Activated B cell treated with CpG ODN at 0.5 μM for 24 hours (primary cell): ENCODE measurements around the gene INAVA. TPM values are rescaled to one million over a fixed set of nuclear protein-coding genes. Genes with fewer than 3 reads are reported as not detected.
A peak's percentile ranks its signal among the peaks of the same experiment; 100 is the strongest.

Source experiments
- ATAC-seq: fragments of 200-7000 bp; cut with Tn5 transposase; one replicate; pipeline ENCODE4 v1.10.0; 2021; ENCODE audit warnings: low read depth, mild to moderate bottlenecking, moderate library complexity
- CTCF ChIA-PET: fragments of 350-600 bp; sonication (Branson Sonifier 250); formaldehyde crosslinking; loops from one replicate; lab custom pipeline; 2021; ENCODE audit warnings: antibody characterized with exemption; lab: Charles Lee
- POLR2A ChIA-PET: fragments of 350-600 bp; sonication (Branson Sonifier 250); formaldehyde crosslinking; loops from one replicate; lab custom pipeline; 2021; ENCODE audit warnings: antibody characterized with exemption; lab: Charles Lee
- DNase-seq: peaks from one replicate; pipeline ENCODE4 v3.0.0; 2022
- H3K27ac Mint-ChIP-seq: one replicate; pipeline ENCODE4 v1.8.0; 2020; ENCODE audit warnings: mixed read lengths
- H3K27me3 Mint-ChIP-seq: one replicate; pipeline ENCODE4 v1.8.0; 2021; ENCODE audit warnings: mixed read lengths
- H3K36me3 Mint-ChIP-seq: one replicate; pipeline ENCODE4 v1.8.0; 2021; ENCODE audit warnings: low read depth, mixed read lengths
- H3K4me1 Mint-ChIP-seq: one replicate; pipeline ENCODE4 v1.8.0; 2021; ENCODE audit warnings: mixed read lengths
- H3K4me3 Mint-ChIP-seq: one replicate; pipeline ENCODE4 v1.8.0; 2020; ENCODE audit warnings: mild to moderate bottlenecking, mixed read lengths
- H3K9me3 Mint-ChIP-seq: one replicate; pipeline ENCODE4 v1.8.0; 2020; ENCODE audit warnings: mixed read lengths
- intact Hi-C: fragments of 100-400 bp; cut with micrococcal nuclease; formaldehyde crosslinking; loops from one replicate; pipeline ENCODE4 v1.15.1; 2024
- total RNA-seq: library from RNA; stranded (reverse); gene quantifications from 2 replicates; pipeline ENCODE4 v1.2.3, GENCODE V29; 2022
- TF ChIP-seq, protein P1 (sequence below): fragments of 200-600 bp; IDR thresholded peaks from one replicate; pipeline ENCODE4 v1.8.0; 2022; ENCODE audit warnings: antibody characterized with exemption, mild to moderate bottlenecking

INAVA gene
- total RNA-seq, 1 donor from 2014 or later: 0.44 TPM

DNA sequence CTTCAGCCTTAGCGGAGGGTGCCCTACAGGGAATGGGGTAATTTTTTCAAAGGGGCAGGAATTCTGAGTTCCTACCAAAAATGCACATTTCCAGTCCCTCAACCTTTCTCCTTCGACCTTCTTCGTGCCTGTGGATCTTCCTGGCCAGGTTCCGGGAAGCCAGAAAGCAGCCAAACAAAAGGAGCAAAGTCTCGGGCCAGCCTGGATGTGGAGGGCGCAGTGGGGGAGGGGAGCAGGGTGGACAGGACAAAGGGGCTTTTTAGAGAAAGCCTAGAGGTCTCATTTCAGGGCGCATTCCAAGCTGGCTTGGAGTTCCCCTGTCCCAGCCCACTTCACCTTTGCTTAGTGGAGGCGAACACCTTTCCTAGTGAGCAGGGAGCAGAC is 2.9 kb upstream of the INAVA start:
- Mint-ChIP-seq H3K27me3 (peaks cover 13% of the 10 kb centered on the region), H3K27ac (no peak overlapping the region), H3K4me3 (peak overlapping the region; percentile 75), H3K36me3 (no peaks in the 10 kb centered on the region), H3K4me1 (peaks cover 59% of the 10 kb centered on the region), H3K9me3 (no peaks in the 10 kb centered on the region)
- DNase-seq (no peak), ATAC-seq (no peak)
- intact Hi-C loops: no loop called here
- CTCF ChIA-PET: interaction anchor here (1.8 kb wide), 1 partner anchor 14 kb away, joined by 4 read pairs; no protein-coding TSS in a partner anchor
- TF ChIP-seq, protein P1, sequence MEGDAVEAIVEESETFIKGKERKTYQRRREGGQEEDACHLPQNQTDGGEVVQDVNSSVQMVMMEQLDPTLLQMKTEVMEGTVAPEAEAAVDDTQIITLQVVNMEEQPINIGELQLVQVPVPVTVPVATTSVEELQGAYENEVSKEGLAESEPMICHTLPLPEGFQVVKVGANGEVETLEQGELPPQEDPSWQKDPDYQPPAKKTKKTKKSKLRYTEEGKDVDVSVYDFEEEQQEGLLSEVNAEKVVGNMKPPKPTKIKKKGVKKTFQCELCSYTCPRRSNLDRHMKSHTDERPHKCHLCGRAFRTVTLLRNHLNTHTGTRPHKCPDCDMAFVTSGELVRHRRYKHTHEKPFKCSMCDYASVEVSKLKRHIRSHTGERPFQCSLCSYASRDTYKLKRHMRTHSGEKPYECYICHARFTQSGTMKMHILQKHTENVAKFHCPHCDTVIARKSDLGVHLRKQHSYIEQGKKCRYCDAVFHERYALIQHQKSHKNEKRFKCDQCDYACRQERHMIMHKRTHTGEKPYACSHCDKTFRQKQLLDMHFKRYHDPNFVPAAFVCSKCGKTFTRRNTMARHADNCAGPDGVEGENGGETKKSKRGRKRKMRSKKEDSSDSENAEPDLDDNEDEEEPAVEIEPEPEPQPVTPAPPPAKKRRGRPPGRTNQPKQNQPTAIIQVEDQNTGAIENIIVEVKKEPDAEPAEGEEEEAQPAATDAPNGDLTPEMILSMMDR: no peak
- POLR2A ChIA-PET: no interaction called here

DNA sequence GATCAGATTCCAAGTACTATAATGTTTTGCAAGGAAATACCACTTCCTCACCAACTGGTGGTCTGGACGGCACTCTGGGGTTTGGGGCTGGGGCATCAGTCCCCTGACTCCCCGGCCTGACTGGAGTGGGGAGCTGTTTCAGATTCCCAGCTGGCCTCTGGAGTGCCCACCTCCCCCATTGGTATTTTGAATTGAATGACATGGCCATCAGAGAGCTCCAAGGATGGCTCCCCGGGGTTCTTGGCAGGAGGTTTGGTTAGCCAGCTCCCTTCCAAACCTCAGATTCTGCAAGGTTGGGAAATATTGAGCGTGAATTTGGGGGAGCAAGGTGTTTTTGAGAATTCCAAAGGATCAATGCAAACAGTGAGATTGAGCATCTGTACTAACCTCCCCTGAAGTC is 2.2 kb upstream of the INAVA start:
- DNase-seq: no peak
- no peak for ATAC-seq
- Mint-ChIP-seq H3K9me3 (no peaks in the 10 kb centered on the region), H3K36me3 (no peaks in the 10 kb centered on the region), H3K4me1 (peaks cover 56% of the 10 kb centered on the region), H3K4me3 (no peak overlapping the region), H3K27ac (no peak overlapping the region), H3K27me3 (peaks cover 13% of the 10 kb centered on the region)
- ChIA-PET CTCF (no interaction called here), POLR2A (no interaction called here)
- intact Hi-C loops: no loop called here
- TF ChIP-seq, protein P1: no peak

DNA sequence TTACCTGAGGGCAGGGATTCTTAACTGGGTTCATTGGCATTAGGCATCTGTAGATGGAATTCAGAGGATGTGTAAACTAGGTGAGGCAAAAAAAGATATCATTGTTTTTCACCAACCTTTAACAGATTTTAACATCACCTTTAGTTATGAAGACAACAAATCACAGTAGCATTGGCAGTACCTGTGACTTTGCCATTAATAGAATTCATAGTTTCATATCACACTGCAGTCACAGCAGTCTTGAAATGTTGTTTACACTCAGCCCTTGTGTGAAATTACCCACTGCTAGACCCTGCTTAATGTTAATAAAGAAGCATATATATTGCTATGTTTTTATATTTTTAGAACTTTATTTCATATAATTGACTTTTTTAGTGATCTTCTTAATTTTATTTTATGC is 1.7 kb upstream of the INAVA start:
- H3K9me3 Mint-ChIP-seq: no peaks in the 10 kb centered on the region
- H3K4me1 Mint-ChIP-seq: peaks cover 52% of the 10 kb centered on the region
- H3K27ac Mint-ChIP-seq: no peak overlapping the region
- H3K27me3 Mint-ChIP-seq: peaks cover 13% of the 10 kb centered on the region
- ATAC-seq (no peak), DNase-seq (no peak)
- H3K4me3 Mint-ChIP-seq: no peak overlapping the region
- intact Hi-C loops: no loop called here
- TF ChIP-seq, protein P1: no peak
- ChIA-PET CTCF (no interaction called here), POLR2A (interaction anchor here (1.0 kb wide), 1 partner anchor 15 kb away, joined by 3 read pairs; no protein-coding TSS in a partner anchor)
- H3K36me3 Mint-ChIP-seq: no peaks in the 10 kb centered on the region

DNA sequence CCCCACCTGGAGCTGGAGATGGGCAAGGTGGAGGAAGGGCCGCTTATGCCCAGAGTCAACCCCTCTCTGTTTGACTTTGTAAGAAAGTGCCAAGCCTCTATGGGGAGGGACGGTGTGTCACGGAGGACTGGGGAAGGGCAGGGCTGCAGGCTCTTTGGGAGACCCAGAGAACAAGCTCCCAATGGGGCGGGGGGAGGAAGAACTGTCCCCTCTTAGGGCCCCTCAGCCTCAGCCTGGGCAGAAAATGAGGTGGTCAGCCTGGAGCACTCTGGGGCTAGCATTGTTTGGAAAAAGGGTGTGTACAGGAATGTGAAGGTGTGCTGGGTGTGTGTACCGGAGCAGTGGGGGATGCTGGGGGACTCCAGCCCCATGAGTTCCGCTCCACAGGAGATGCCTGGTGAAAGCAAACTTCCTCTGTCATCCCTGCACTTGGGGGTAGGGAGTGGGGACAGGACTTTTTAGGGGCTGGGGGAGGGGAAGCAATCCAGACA is 1.2 kb upstream of the INAVA start:
- no peaks in the 10 kb centered on the region for H3K9me3 Mint-ChIP-seq
- ATAC-seq: no peak
- H3K4me3 Mint-ChIP-seq: no peak overlapping the region
- CTCF ChIA-PET: no interaction called here
- no peaks in the 10 kb centered on the region for H3K36me3 Mint-ChIP-seq
- H3K27me3 Mint-ChIP-seq: peaks cover 13% of the 10 kb centered on the region
- no peak for DNase-seq
- H3K27ac Mint-ChIP-seq: no peak overlapping the region
- peaks cover 47% of the 10 kb centered on the region for H3K4me1 Mint-ChIP-seq
- intact Hi-C loops: no loop called here
- POLR2A ChIA-PET: interaction anchor here (1.0 kb wide), 1 partner anchor 15 kb away, joined by 3 read pairs; no protein-coding TSS in a partner anchor
- TF ChIP-seq, protein P1: no peak

DNA sequence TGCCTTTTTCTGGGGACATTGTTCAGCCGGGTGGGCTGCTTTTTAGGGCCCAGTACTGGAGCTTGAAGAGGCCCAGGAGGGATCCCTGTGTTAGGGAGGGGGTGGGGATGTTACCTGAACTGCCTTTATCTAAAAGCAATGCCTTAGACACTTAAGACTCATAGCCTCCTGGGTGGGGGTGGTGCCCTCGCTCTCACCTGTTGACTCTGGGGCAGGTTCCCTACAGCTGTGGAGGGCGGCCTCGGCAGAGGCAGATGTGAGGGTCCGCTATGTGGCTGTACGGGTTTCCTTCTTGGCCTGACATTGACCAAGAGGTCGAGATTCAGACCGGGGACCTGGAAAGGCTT is 716 bp downstream of the INAVA start:
- DNase-seq (no peak), ATAC-seq (no peak)
- no peaks in the 10 kb centered on the region for H3K9me3 Mint-ChIP-seq
- peaks cover 13% of the 10 kb centered on the region for H3K27me3 Mint-ChIP-seq
- TF ChIP-seq, protein P1: no peak
- H3K4me1 Mint-ChIP-seq: peaks cover 28% of the 10 kb centered on the region
- CTCF ChIA-PET: no interaction called here
- intact Hi-C loops: no loop called here
- no peak overlapping the region for H3K27ac Mint-ChIP-seq
- no peak overlapping the region for H3K4me3 Mint-ChIP-seq
- H3K36me3 Mint-ChIP-seq: no peaks in the 10 kb centered on the region
- POLR2A ChIA-PET: no interaction called here
